ENCODE data around the gene RXFP4. TPM values are rescaled to one million over a fixed set of nuclear protein-coding genes. Genes with fewer than 3 reads are reported as not detected.

The RXFP4 gene
- total RNA-seq, 1 experiment from 2014 or later = not detected

- POLR2A ChIA-PET (ENCODE audit: unreplicated experiment) = no interaction called here
- H3K9me2 ChIP-seq (replicated peaks; ENCODE audit: low read length) = no peaks in the 10 kb centered on the region
Measured at GRCh38 chr1:155967341-155968050, 26.1 kb downstream of the RXFP4 start.

GRCh38 chr1:155968051-155968400, 26.6 kb downstream of the RXFP4 start:
- intact Hi-C loops (cut with micrococcal nuclease) = no loop called here
- ATAC-seq = no peak
- Histone ChIP-seq H2AFZ (ENCODE audit: low read length) (no peak overlapping the region), H3K9ac (ENCODE audit: low read length) (no peak overlapping the region), H3K36me3 (ENCODE audit: low read depth, low read length) (peaks cover 44% of the 10 kb centered on the region), H3K27ac (ENCODE audit: low read length) (no peak overlapping the region), H3F3A (ENCODE audit: low read length, unreplicated experiment) (no peaks in the 10 kb centered on the region), H3K4me2 (ENCODE audit: low read length) (no peak overlapping the region), H3K9me3 (ENCODE audit: low read length) (no peaks in the 10 kb centered on the region), H3K4me1 (ENCODE audit: insufficient read depth, low read length) (peaks cover 12% of the 10 kb centered on the region; the same call in 1 of the 2 replicates), H3K9me2 (replicated peaks; ENCODE audit: low read length) (no peaks in the 10 kb centered on the region), H3K4me3 (ENCODE audit: low read length) (no peak overlapping the region), H3K79me2 (ENCODE audit: low read length) (peaks cover 51% of the 10 kb centered on the region), H3K27me3 (ENCODE audit: low read length) (no peaks in the 10 kb centered on the region), H4K20me1 (ENCODE audit: low read length) (peaks cover 3% of the 10 kb centered on the region; the same call in 1 of the 2 replicates)
- ChIA-PET POLR2A (ENCODE audit: unreplicated experiment) (no interaction called here), CTCF (no interaction called here)
- DNase-seq = no peak
- no TSS peak for BruUV-seq (replicated peaks)
- no peak for TF ChIP-seq CTCF (conservative IDR thresholded peaks at IDR 0.05; ENCODE audit: low read depth, low read length)
- no peak for TF ChIP-seq EZH2phosphoT487 (IDR thresholded peaks at IDR 0.05; ENCODE audit: borderline replicate concordance, low read length)
- no peak for TF ChIP-seq EZH2 (IDR thresholded peaks at IDR 0.05; ENCODE audit: low read length, unreplicated experiment)

More at GRCh38 chr1:155967341-155968050, 26.1 kb downstream of the RXFP4 start:
- ATAC-seq (no peak), DNase-seq (no peak)
- no peaks in the 10 kb centered on the region for H3K27me3 ChIP-seq (ENCODE audit: low read length)
- H2AFZ ChIP-seq (ENCODE audit: low read length) = no peak overlapping the region
- peaks cover 45% of the 10 kb centered on the region for H3K79me2 ChIP-seq (ENCODE audit: low read length)
- intact Hi-C loops (cut with micrococcal nuclease) = no loop called here
- no peak for TF ChIP-seq CTCF (conservative IDR thresholded peaks at IDR 0.05; ENCODE audit: low read depth, low read length)
- H3K9me3 ChIP-seq (ENCODE audit: low read length) = no peaks in the 10 kb centered on the region
- no peak overlapping the region for H3K9ac ChIP-seq (ENCODE audit: low read length)
- no peak overlapping the region for H3K4me3 ChIP-seq (ENCODE audit: low read length)
- H3K36me3 ChIP-seq (ENCODE audit: low read depth, low read length) = peaks cover 49% of the 10 kb centered on the region
- peaks cover 3% of the 10 kb centered on the region; the same call in 1 of the 2 replicates for H4K20me1 ChIP-seq (ENCODE audit: low read length)
- H3F3A ChIP-seq (ENCODE audit: low read length, unreplicated experiment) = no peaks in the 10 kb centered on the region
- no peak overlapping the region for H3K4me2 ChIP-seq (ENCODE audit: low read length)
- no TSS peak for BruUV-seq (replicated peaks)
- H3K27ac ChIP-seq (ENCODE audit: low read length) = no peak overlapping the region
- CTCF ChIA-PET = interaction anchor here (0.6 kb wide), 1 partner anchor 1558 kb away, joined by 3 read pairs; no protein-coding TSS in a partner anchor
- H3K4me1 ChIP-seq (ENCODE audit: insufficient read depth, low read length) = peaks cover 17% of the 10 kb centered on the region

- BruUV-seq (replicated peaks) = no TSS peak
- peaks cover 12% of the 10 kb centered on the region; the same call in 1 of the 2 replicates for H3K4me1 ChIP-seq (ENCODE audit: insufficient read depth, low read length)
- intact Hi-C loops (cut with micrococcal nuclease) = no loop called here
- H3K9ac ChIP-seq (ENCODE audit: low read length) = no peak overlapping the region
- DNase-seq = no peak
- no peak overlapping the region for H2AFZ ChIP-seq (ENCODE audit: low read length)
- H3F3A ChIP-seq (ENCODE audit: low read length, unreplicated experiment) = no peaks in the 10 kb centered on the region
- ATAC-seq = no peak
- H3K27me3 ChIP-seq (ENCODE audit: low read length) = no peaks in the 10 kb centered on the region
- H3K79me2 ChIP-seq (ENCODE audit: low read length) = peaks cover 57% of the 10 kb centered on the region
- no peak overlapping the region for H3K4me2 ChIP-seq (ENCODE audit: low read length)
- no peaks in the 10 kb centered on the region for H3K9me2 ChIP-seq (replicated peaks; ENCODE audit: low read length)
- H3K27ac ChIP-seq (ENCODE audit: low read length) = no peak overlapping the region
- POLR2A ChIA-PET (ENCODE audit: unreplicated experiment) = no interaction called here
- no peak overlapping the region for H3K4me3 ChIP-seq (ENCODE audit: low read length)
- CTCF ChIA-PET = no interaction called here
- H4K20me1 ChIP-seq (ENCODE audit: low read length) = peaks cover 3% of the 10 kb centered on the region; the same call in 1 of the 2 replicates
- no peak for TF ChIP-seq CTCF (conservative IDR thresholded peaks at IDR 0.05; ENCODE audit: low read depth, low read length)
- no peak for TF ChIP-seq EZH2phosphoT487 (IDR thresholded peaks at IDR 0.05; ENCODE audit: borderline replicate concordance, low read length)
- TF ChIP-seq EZH2 (IDR thresholded peaks at IDR 0.05; ENCODE audit: low read length, unreplicated experiment) = no peak
- H3K9me3 ChIP-seq (ENCODE audit: low read length) = no peaks in the 10 kb centered on the region
- peaks cover 44% of the 10 kb centered on the region for H3K36me3 ChIP-seq (ENCODE audit: low read depth, low read length)
Measured at GRCh38 chr1:155968670-155969069, 27.2 kb downstream of the RXFP4 start.

Data from PC-3 (cell line).